Suprapubic skin (tissue), 4 donors: ENCODE data around the gene SDSL.
A peak's percentile ranks its signal among the peaks of the same experiment; 100 is the strongest.

ENCODE experiments used
- CTCF ChIP-seq, 2 donors: fragments of 200-600 bp in 1 of 2; fragments of 450-650 bp in 1 of 2; sonication (generic) in 1 of 2; IDR thresholded peaks; one replicate each; pipeline ENCODE4 v1.5.1; 2016 to 2019; ENCODE audit warnings: antibody characterized with exemption in 2 of 2, mild to moderate bottlenecking in 1 of 2, moderate library complexity in 1 of 2
- EP300 ChIP-seq: sonication (generic); formaldehyde crosslinking; IDR thresholded peaks from one replicate; pipeline ENCODE4 v1.6.1; 2017; ENCODE audit warnings: antibody characterized with exemption
- POLR2A ChIP-seq, 2 donors: fragments of 450-650 bp; IDR thresholded peaks; one replicate each; pipeline ENCODE4 v1.6.1; 2017; ENCODE audit warnings: antibody characterized with exemption in 2 of 2, mild to moderate bottlenecking in 2 of 2, moderate library complexity in 2 of 2
- POLR2AphosphoS5 ChIP-seq, 3 donors: sonication (generic); formaldehyde crosslinking; IDR thresholded peaks; one replicate each; pipeline ENCODE4 v1.6.1; 2017; ENCODE audit warnings: antibody characterized with exemption in 3 of 3

DNA sequence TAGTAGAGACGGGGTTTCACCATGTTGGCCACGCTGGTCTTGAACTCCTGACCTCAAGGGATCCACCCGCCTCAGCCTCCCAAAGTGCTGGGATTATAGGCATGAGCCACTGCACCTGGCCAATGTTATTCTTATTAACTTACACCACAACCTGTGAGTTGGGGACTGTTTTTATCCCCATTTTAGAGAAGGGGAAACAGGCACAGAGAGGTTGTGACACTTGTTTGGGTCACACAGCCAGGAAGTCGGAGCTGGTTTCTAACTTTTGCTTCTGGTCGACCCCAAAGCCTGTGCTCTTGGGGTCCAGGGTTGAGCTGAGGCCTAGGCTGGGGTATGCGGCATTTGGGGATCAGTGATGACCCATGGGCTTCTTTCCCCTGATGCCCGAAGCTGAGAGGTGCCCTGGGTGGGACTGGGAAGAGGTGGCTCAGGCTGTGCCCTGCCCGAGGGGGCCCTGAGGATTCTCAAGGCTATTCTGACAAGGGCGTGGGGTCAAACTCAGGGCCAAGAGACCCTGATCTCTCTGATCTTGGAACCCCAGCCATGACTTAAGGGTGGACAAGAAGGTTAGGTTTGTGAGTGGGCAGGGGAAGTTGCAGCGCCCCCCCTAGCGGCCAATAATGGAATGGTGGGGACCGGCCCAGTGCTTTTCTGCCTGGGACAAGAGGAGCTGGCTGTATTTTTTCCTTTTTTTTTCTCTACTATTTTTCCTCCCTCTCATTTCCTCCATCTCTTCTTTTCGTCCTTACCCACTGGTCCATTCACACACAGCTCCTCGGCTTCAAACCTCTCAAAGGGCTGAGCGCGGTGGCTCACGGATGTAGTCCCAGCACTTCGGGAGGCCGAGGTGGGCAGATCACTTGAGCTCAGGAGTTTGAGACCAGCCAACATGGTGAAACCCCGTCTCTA lies 3.0 kb downstream of the SDSL start:
- peak; percentile 37 to 83 for TF ChIP-seq CTCF (IDR thresholded peaks at IDR 0.05)
- no peak for TF ChIP-seq EP300
- no peak for TF ChIP-seq POLR2A (IDR thresholded peaks at IDR 0.05)
- TF ChIP-seq POLR2AphosphoS5 (IDR thresholded peaks at IDR 0.05), result no peak
